Jurkat, Clone E6-1 (cell line): ENCODE data around the gene FBLN7.
A peak's percentile ranks its signal among the peaks of the same experiment; 100 is the strongest.

Experiments used
- DNase-seq: peaks from one replicate; pipeline ENCODE4 v3.0.0-alpha.2; 2011; ENCODE audit warnings: low read depth, low spot score
- H3K4me3 ChIP-seq: 2 replicates; pipeline ENCODE4 v1.5.1; 2011; ENCODE audit warnings: mild to moderate bottlenecking, low read length, control low read depth, moderate library complexity

Gene FBLN7

GRCh38 chr2:112174383-112174782 lies 36.2 kb downstream of the FBLN7 start:
- H3K4me3 ChIP-seq: no peak overlapping the region
- DNase-seq: no peak

GRCh38 chr2:112175333-112175732 lies 37.1 kb downstream of the FBLN7 start:
- no peak for DNase-seq

GRCh38 chr2:112175958-112176573 lies 37.9 kb downstream of the FBLN7 start:
- H3K4me3 ChIP-seq: no peak overlapping the region

More at GRCh38 chr2:112175333-112175732, 37.1 kb downstream of the FBLN7 start:
- no peak overlapping the region for H3K4me3 ChIP-seq

GRCh38 chr2:112181571-112182290 lies 43.5 kb downstream of the FBLN7 start:
- DNase-seq: no peak
- no peak overlapping the region for H3K4me3 ChIP-seq

More at GRCh38 chr2:112175958-112176573, 37.9 kb downstream of the FBLN7 start:
- no peak for DNase-seq

GRCh38 chr2:112182581-112183034 lies 44.4 kb downstream of the FBLN7 start:
- DNase-seq: peak; percentile 66
- peak overlapping the region; percentile 15 for H3K4me3 ChIP-seq

GRCh38 chr2:112183327-112184025 lies 45.3 kb downstream of the FBLN7 start:
- peak; percentile 39 for DNase-seq
- no peak overlapping the region for H3K4me3 ChIP-seq

- no peak for DNase-seq
- H3K4me3 ChIP-seq: no peak overlapping the region
Measured at GRCh38 chr2:112184121-112184520, 45.9 kb downstream of the FBLN7 start.

- no peak overlapping the region for H3K4me3 ChIP-seq
- no peak for DNase-seq
Measured at GRCh38 chr2:112185131-112185530, 46.9 kb downstream of the FBLN7 start.

- no peak overlapping the region for H3K4me3 ChIP-seq
- no peak for DNase-seq
Measured at GRCh38 chr2:112187046-112187715, 49.0 kb downstream of the FBLN7 start.

GRCh38 chr2:112187805-112188596 lies 49.8 kb downstream of the FBLN7 start:
- peak; percentile 90 for DNase-seq
- peak overlapping the region; percentile 1 for H3K4me3 ChIP-seq

GRCh38 chr2:112189001-112189556 lies 50.9 kb downstream of the FBLN7 start:
- no peak overlapping the region for H3K4me3 ChIP-seq

GRCh38 chr2:112194028-112194427 lies 55.8 kb downstream of the FBLN7 start:
- no peak for DNase-seq
- H3K4me3 ChIP-seq: no peak overlapping the region

More at GRCh38 chr2:112189001-112189556, 50.9 kb downstream of the FBLN7 start:
- no peak for DNase-seq

- DNase-seq: no peak
Measured at GRCh38 chr2:112194482-112194881, 56.3 kb downstream of the FBLN7 start.

GRCh38 chr2:112195167-112195766 lies 57.1 kb downstream of the FBLN7 start:
- no peak overlapping the region for H3K4me3 ChIP-seq
- DNase-seq: no peak

More at GRCh38 chr2:112194482-112194881, 56.3 kb downstream of the FBLN7 start:
- H3K4me3 ChIP-seq: no peak overlapping the region

GRCh38 chr2:112195950-112196349 lies 57.8 kb downstream of the FBLN7 start:
- H3K4me3 ChIP-seq: no peak overlapping the region
- no peak for DNase-seq

- no peak overlapping the region for H3K4me3 ChIP-seq
- DNase-seq: no peak
Measured at GRCh38 chr2:112197868-112198267, 59.7 kb downstream of the FBLN7 start.

GRCh38 chr2:112198780-112199179 lies 60.6 kb downstream of the FBLN7 start:
- no peak for DNase-seq
- H3K4me3 ChIP-seq: no peak overlapping the region

- DNase-seq: no peak
- H3K4me3 ChIP-seq: no peak overlapping the region
Measured at GRCh38 chr2:112199188-112199587, 61.0 kb downstream of the FBLN7 start.
